A673 (cell line): ENCODE data around the gene APBA3. TPM values are rescaled to one million over a fixed set of nuclear protein-coding genes. Genes with fewer than 3 reads are reported as not detected.

ENCODE experiments used
- BruUV-seq: library from RNA; stranded (reverse); fragments of 400-500 nt; replicated peaks from 2 replicates; lab custom pipeline; 2021; lab: Mats Ljungman, UMichigan
- CTCF ChIA-PET: fragments of 300-600 bp; sonication (Branson Sonifier 250); formaldehyde crosslinking; loops from one replicate; lab custom pipeline; 2022; ENCODE audit warnings: antibody characterized with exemption; lab: Charles Lee
- POLR2A ChIA-PET: fragments of 300-600 bp; sonication (Branson Sonifier 250); formaldehyde crosslinking; loops from one replicate; lab custom pipeline; 2022; ENCODE audit warnings: antibody characterized with exemption; ENCODE audit not compliant: low non-redundant PET; lab: Charles Lee
- DNase-seq: peaks from one replicate; pipeline ENCODE4 v3.0.0-alpha.2; 2015; ENCODE audit warnings: low spot score
- H3K27ac ChIP-seq: fragments of 200-600 bp; sonication (generic); 2 replicates; pipeline ENCODE4 v1.5.1; 2016; ENCODE audit warnings: mixed run types, low read depth, mild to moderate bottlenecking, mixed read lengths, antibody characterized with exemption, low read length; ENCODE audit not compliant: poor library complexity, severe bottlenecking
- H3K27me3 ChIP-seq: fragments of 200-600 bp; sonication (generic); replicated peaks from 2 replicates; pipeline ENCODE4 v1.6.1; 2017; ENCODE audit warnings: mixed run types, low read depth, mild to moderate bottlenecking, mixed read lengths, antibody characterized with exemption, low read length; ENCODE audit not compliant: insufficient read depth, poor library complexity
- H3K36me3 ChIP-seq: fragments of 200-600 bp; sonication (generic); 2 replicates; pipeline ENCODE4 v1.6.1; 2016; ENCODE audit warnings: mixed run types, mild to moderate bottlenecking, mixed read lengths, antibody characterized with exemption, low read length; ENCODE audit not compliant: insufficient read depth, poor library complexity, severe bottlenecking
- H3K4me1 ChIP-seq: fragments of 200-600 bp; sonication (generic); 2 replicates; pipeline ENCODE4 v1.6.1; 2017; ENCODE audit warnings: mixed run types, mild to moderate bottlenecking, mixed read lengths, antibody characterized with exemption, low read length; ENCODE audit not compliant: insufficient read depth, poor library complexity, severe bottlenecking
- H3K4me3 ChIP-seq: fragments of 200-600 bp; sonication (generic); 2 replicates; pipeline ENCODE4 v1.5.1; 2016; ENCODE audit warnings: low read depth, mixed run types, mild to moderate bottlenecking, mixed read lengths, low read length; ENCODE audit not compliant: poor library complexity, severe bottlenecking
- H3K9me3 ChIP-seq: fragments of 200-600 bp; sonication (generic); 2 replicates; pipeline ENCODE4 v1.6.1; 2016; ENCODE audit warnings: mixed run types, low read depth, mild to moderate bottlenecking, mixed read lengths, antibody characterized with exemption, low read length; ENCODE audit not compliant: poor library complexity, severe bottlenecking
- CTCF ChIP-seq: fragments of 300-800, 200-600 bp; sonication (generic); conservative IDR thresholded peaks from 2 replicates; pipeline ENCODE4 v1.5.1; 2017; ENCODE audit warnings: low read depth, mild to moderate bottlenecking, antibody characterized with exemption, low read length, moderate library complexity, mixed read lengths
- EZH2 ChIP-seq: fragments of 200-600 bp; sonication (generic); IDR thresholded peaks from 2 replicates; pipeline ENCODE4 v1.6.1; 2017; ENCODE audit warnings: borderline replicate concordance, low read depth, mild to moderate bottlenecking, mixed read lengths, antibody characterized with exemption, low read length; ENCODE audit not compliant: poor library complexity, severe bottlenecking
- intact Hi-C: fragments of 100-400 bp; cut with micrococcal nuclease; formaldehyde crosslinking; loops from one replicate; pipeline ENCODE4 v1.10.0; 2022; ENCODE audit not compliant: unreplicated experiment
- total RNA-seq: library from RNA; stranded (reverse); gene quantifications from 2 replicates; pipeline ENCODE4 v1.2.3, GENCODE V29; 2021

Gene APBA3
- total RNA-seq, 1 experiment from 2014 or later, result 30.0 TPM

GRCh38 chr19:3723883-3724282, 37.6 kb downstream of the APBA3 start:
- Histone ChIP-seq H3K4me1 (peaks cover 4% of the 10 kb centered on the region), H3K27me3 (peaks cover 21% of the 10 kb centered on the region), H3K36me3 (no peaks in the 10 kb centered on the region), H3K9me3 (no peaks in the 10 kb centered on the region), H3K27ac (no peak overlapping the region), H3K4me3 (no peak overlapping the region)
- BruUV-seq, result no TSS peak
- no peak for TF ChIP-seq CTCF
- no peak for TF ChIP-seq EZH2
- intact Hi-C loops, result no loop called here
- ChIA-PET POLR2A (interaction anchor here (0.6 kb wide), 1 partner anchor 35 kb away, joined by 3 read pairs; no protein-coding TSS in a partner anchor), CTCF (no interaction called here)
- no peak for DNase-seq

GRCh38 chr19:3723110-3723488, 38.4 kb downstream of the APBA3 start:
- TF ChIP-seq EZH2 (no peak), CTCF (no peak)
- intact Hi-C loops, result no loop called here
- peaks cover 21% of the 10 kb centered on the region for H3K27me3 ChIP-seq
- BruUV-seq, result no TSS peak
- H3K27ac ChIP-seq, result no peak overlapping the region
- H3K36me3 ChIP-seq, result no peaks in the 10 kb centered on the region
- H3K4me3 ChIP-seq, result no peak overlapping the region
- no peaks in the 10 kb centered on the region for H3K9me3 ChIP-seq
- H3K4me1 ChIP-seq, result peaks cover 4% of the 10 kb centered on the region
- CTCF ChIA-PET, result interaction anchor here (0.6 kb wide), 1 partner anchor 30 kb away, joined by 4 read pairs; no protein-coding TSS in a partner anchor
- POLR2A ChIA-PET, result no interaction called here
- no peak for DNase-seq

- ChIA-PET POLR2A (interaction anchor here (0.7 kb wide), 1 partner anchor 36 kb away, joined by 8 read pairs; no protein-coding TSS in a partner anchor), CTCF (no interaction called here)
- peaks cover 4% of the 10 kb centered on the region for H3K4me1 ChIP-seq
- no peaks in the 10 kb centered on the region for H3K36me3 ChIP-seq
- H3K9me3 ChIP-seq, result no peaks in the 10 kb centered on the region
- DNase-seq, result no peak
- BruUV-seq, result no TSS peak
- H3K27me3 ChIP-seq, result peaks cover 21% of the 10 kb centered on the region
- no peak overlapping the region for H3K27ac ChIP-seq
- no peak for TF ChIP-seq CTCF
- TF ChIP-seq EZH2, result no peak
- H3K4me3 ChIP-seq, result no peak overlapping the region
- intact Hi-C loops, result no loop called here
These were observed 38.9 kb downstream of the APBA3 start for GRCh38 chr19:3722443-3723109.
